Nephron (organoid): Measurements from ENCODE around the gene PFDN4.

Experiments used
- H3K27ac Mint-ChIP-seq, 3 experiments: 2 replicates each; pipeline ENCODE4 v1.8.0; 2020; ENCODE audit warnings: mixed read lengths in 3 of 3, mild to moderate bottlenecking in 2 of 3, moderate library complexity in 1 of 3
- H3K27me3 Mint-ChIP-seq: 2 replicates; pipeline ENCODE4 v1.8.0; 2021; ENCODE audit warnings: low read depth, mild to moderate bottlenecking, moderate library complexity, mixed read lengths
- H3K36me3 Mint-ChIP-seq: 2 replicates; pipeline ENCODE4 v1.8.0; 2020; ENCODE audit warnings: low read depth, mixed read lengths
- H3K4me1 Mint-ChIP-seq: 2 replicates; pipeline ENCODE4 v1.8.0; 2020; ENCODE audit warnings: mixed read lengths
- H3K4me3 Mint-ChIP-seq, 3 experiments: 2 replicates each; pipeline ENCODE4 v1.8.0; 2020; ENCODE audit warnings: mild to moderate bottlenecking in 3 of 3, mixed read lengths in 3 of 3, moderate library complexity in 2 of 3
- H3K9me3 Mint-ChIP-seq: 2 replicates; pipeline ENCODE4 v1.8.0; 2020; ENCODE audit warnings: mixed read lengths
- TF ChIP-seq, protein P1 (sequence below), 3 experiments: fragments of 200-600 bp; sonication (generic); IDR thresholded peaks; one replicate each; pipeline ENCODE4 v1.5.0; 2021; ENCODE audit warnings: antibody characterized with exemption in 3 of 3; ENCODE audit not compliant: unreplicated experiment in 3 of 3

Gene PFDN4

DNA sequence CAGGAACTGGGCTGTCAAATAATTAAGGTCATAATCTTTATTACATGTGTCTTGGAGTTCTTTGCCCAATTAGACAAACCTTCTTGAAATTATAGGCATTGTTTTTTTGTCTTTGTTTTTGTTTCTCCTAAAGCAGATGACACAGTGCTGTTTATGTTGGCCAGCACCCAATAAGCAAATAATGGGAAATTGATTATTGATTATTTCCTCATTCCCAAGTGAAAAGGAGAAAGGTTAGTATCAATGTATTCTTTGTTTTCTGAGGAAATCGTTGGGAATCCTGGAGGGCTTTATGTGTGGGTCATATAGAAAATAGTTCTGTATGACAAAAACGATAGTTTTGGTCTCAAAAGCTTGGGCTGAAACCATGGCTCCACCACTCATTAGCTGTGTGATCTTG is 29.6 kb upstream of the PFDN4 start:
- Mint-ChIP-seq H3K36me3 (no peaks in the 10 kb centered on the region), H3K4me3 (no peak overlapping the region), H3K27me3 (peaks cover 39% of the 10 kb centered on the region), H3K27ac (no peak overlapping the region), H3K4me1 (peaks cover 14% of the 10 kb centered on the region), H3K9me3 (no peaks in the 10 kb centered on the region)
- TF ChIP-seq, protein P1, sequence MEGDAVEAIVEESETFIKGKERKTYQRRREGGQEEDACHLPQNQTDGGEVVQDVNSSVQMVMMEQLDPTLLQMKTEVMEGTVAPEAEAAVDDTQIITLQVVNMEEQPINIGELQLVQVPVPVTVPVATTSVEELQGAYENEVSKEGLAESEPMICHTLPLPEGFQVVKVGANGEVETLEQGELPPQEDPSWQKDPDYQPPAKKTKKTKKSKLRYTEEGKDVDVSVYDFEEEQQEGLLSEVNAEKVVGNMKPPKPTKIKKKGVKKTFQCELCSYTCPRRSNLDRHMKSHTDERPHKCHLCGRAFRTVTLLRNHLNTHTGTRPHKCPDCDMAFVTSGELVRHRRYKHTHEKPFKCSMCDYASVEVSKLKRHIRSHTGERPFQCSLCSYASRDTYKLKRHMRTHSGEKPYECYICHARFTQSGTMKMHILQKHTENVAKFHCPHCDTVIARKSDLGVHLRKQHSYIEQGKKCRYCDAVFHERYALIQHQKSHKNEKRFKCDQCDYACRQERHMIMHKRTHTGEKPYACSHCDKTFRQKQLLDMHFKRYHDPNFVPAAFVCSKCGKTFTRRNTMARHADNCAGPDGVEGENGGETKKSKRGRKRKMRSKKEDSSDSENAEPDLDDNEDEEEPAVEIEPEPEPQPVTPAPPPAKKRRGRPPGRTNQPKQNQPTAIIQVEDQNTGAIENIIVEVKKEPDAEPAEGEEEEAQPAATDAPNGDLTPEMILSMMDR (IDR thresholded peaks at IDR 0.05; ENCODE audit: unreplicated experiment in 3 of 3) = no peak

DNA sequence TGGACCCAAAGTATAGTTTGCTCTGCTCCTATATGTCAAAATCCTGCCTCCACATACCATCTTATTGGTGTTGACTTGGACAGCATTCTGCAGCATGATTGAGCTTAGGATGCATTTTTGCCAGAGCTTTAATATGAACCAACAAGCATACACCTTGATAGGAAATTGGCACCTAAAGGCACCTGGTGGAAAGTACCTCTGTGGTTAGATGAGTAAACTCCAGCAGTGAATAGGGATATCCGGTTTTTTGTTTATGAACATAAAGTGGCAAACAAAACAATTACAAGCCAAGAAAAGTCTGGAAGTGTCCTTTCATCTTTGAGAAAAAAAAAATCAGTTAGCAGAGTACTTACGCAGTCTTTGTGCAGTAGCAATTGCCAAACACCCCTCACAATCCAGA is 27.9 kb upstream of the PFDN4 start:
- Mint-ChIP-seq H3K9me3 (no peaks in the 10 kb centered on the region), H3K4me3 (no peak overlapping the region), H3K36me3 (no peaks in the 10 kb centered on the region), H3K27me3 (peaks cover 23% of the 10 kb centered on the region), H3K4me1 (peaks cover under 1% of the 10 kb centered on the region), H3K27ac (no peak overlapping the region)
- TF ChIP-seq, protein P1 (IDR thresholded peaks at IDR 0.05; ENCODE audit: unreplicated experiment in 3 of 3) = no peak

DNA sequence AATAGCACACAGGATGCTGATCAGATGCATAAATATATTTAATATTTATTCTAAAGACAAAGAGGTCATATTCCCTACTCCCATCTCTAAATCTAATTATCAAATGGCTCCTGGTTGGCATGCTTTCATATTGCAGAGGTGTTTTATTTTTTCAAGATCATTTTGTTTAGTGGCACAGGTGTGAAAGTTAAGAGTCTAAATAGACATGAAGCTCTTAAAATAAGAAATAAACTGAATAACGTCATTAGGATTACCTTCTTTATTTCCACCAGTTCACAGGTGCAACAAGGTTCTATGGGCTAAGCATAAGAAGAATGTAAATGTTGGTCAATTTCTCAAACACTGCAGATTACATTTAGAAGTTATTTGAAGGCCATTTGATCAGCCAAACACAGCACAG is 27.0 kb upstream of the PFDN4 start:
- Mint-ChIP-seq H3K27ac (no peak overlapping the region), H3K4me3 (no peak overlapping the region), H3K27me3 (peaks cover 13% of the 10 kb centered on the region), H3K9me3 (no peaks in the 10 kb centered on the region), H3K4me1 (no peaks in the 10 kb centered on the region), H3K36me3 (no peaks in the 10 kb centered on the region)
- TF ChIP-seq, protein P1 (IDR thresholded peaks at IDR 0.05; ENCODE audit: unreplicated experiment in 3 of 3) = no peak

DNA sequence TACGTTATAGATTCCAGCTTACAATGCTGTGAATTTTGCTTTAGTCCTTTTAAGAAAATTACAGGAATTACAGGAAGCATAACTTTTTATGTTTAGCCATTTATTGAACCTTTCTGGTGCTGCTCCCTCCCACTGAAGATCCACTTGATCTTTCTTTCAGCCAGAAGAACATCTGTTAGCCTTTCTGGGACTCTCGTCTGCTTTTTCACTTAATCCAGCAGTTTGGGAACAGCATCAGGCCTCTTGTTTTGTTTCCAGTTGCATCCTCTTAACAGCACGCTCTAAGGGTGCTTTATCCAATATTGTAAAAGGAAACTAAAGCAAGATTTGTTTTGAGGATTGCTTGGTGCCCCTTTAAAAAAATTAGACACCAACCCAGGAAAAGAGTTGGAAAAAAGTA is 23.8 kb upstream of the PFDN4 start:
- Mint-ChIP-seq H3K36me3 (no peaks in the 10 kb centered on the region), H3K4me1 (no peaks in the 10 kb centered on the region), H3K4me3 (no peak overlapping the region), H3K27me3 (no peaks in the 10 kb centered on the region), H3K9me3 (no peaks in the 10 kb centered on the region), H3K27ac (no peak overlapping the region)
- TF ChIP-seq, protein P1 (IDR thresholded peaks at IDR 0.05; ENCODE audit: unreplicated experiment in 3 of 3) = no peak

DNA sequence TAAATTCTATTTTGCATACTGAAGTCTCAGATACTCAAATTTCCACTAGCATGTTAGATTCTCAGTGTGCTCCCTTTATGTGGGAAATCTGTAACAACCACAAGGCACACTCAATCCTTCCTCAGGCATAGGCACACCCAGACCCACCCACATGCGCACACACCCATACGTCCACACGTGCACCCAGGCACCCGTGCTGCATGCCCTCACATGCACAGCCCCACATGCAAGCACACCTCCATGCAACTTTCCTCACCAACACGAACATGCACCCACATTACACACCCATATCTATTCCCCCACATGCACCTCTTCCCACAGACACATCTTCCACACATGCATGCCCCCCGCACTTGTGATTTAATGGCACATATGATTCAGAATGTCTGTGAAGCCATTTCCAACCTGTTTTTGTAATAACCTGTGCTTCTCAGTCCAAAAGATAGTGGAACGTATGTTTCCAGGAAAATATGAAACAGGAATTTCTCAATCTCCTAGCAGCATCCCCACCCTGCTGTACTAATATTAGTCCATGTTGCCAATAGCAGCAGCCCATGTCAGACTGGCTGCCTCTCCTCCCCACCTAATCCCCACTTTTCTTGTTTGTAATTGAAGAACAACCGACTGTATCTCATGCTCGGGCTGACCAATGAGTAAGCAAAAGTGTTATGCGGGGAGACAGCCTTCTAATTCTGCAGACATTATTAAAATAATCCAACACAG is 22.8 kb upstream of the PFDN4 start:
- H3K9me3 Mint-ChIP-seq = no peaks in the 10 kb centered on the region
- H3K36me3 Mint-ChIP-seq = no peaks in the 10 kb centered on the region
- H3K27ac Mint-ChIP-seq = no peak overlapping the region
- H3K4me3 Mint-ChIP-seq = no peak overlapping the region
- TF ChIP-seq, protein P1 (IDR thresholded peaks at IDR 0.05; ENCODE audit: unreplicated experiment in 3 of 3) = no peak
- no peaks in the 10 kb centered on the region for H3K4me1 Mint-ChIP-seq
- no peaks in the 10 kb centered on the region for H3K27me3 Mint-ChIP-seq
